ENCODE results near the gene METTL25B. TPM values are rescaled to one million over a fixed set of nuclear protein-coding genes. Genes with fewer than 3 reads are reported as not detected.

METTL25B gene
- total RNA-seq, 1 donor from 2014 or later: 13.0 TPM

DNA sequence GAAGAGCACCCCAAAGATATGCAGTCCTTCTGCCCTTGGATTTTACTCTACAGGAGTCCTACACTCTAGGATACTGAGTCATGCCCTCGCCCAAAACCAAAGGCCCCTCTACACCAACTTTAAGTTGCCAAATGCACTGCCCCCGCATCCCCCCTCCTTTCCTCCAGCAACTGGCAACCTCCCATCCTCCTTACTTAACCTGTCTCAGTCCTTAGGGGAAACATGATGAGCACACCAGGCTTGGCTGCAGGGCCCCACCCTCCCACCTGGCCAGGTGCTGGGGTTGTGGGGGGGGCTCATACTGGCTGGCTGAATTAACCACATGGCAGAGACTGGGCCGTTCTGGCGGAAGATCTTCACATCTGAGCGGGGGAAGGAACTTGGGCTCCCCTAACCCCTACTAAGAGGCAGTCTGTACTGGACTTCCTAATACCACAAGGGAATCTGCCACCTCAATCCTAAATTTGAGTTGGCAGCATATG, 22.0 kb downstream of the METTL25B start:
- no peak for DNase-seq (ENCODE audit: low read depth)
- Histone ChIP-seq H3K4me3 (ENCODE audit: low read depth, low read length) (peak overlapping the region; percentile 96), H3K36me3 (ENCODE audit: control insufficient read depth, insufficient read depth, low read length) (no peaks in the 10 kb centered on the region), H3K27me3 (ENCODE audit: control insufficient read depth, insufficient read depth, low read length) (no peaks in the 10 kb centered on the region)
- no peak for TF ChIP-seq CTCF (IDR thresholded peaks at IDR 0.05; ENCODE audit: insufficient read depth, low read length, poor library complexity, severe bottlenecking)

DNA sequence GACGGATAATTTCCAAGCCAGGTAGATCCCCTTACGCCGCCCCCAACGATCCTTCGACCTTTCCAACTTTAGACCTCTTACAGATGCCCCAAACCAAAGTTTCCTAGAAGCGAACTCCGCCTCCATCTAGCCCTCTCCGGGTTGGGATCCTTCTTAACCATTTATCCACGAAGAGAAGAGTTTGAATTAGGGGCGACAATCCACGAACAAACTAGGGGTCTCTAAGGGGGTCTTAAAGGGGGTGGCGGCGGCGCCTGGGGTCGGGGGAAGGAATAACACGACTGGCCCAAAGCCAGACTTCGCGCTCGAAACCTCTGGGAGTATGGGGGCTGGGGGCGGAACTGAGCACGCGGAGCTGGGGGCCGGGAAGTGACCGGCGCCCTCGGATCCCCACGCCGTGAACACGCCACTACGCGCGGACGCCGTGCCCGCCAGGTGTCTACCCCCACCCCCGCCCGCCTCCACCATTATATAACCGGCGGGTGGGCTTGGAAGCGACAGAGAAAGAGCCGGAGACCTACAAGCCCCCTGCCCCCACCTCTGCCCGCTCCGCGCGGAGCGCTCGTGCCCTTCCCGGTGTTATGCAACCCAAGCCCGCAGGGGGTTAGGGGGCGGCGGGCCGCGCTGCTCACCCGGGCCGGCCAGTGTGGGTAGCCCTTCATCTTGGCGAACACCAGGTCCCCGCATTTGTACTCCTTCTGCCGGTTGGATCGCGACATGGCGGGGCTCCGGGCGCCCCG, 22.6 kb downstream of the METTL25B start:
- no peaks in the 10 kb centered on the region for H3K36me3 ChIP-seq (ENCODE audit: control insufficient read depth, insufficient read depth, low read length)
- H3K27me3 ChIP-seq (ENCODE audit: control insufficient read depth, insufficient read depth, low read length): no peaks in the 10 kb centered on the region
- peak overlapping the region; percentile 96 for H3K4me3 ChIP-seq (ENCODE audit: low read depth, low read length)
- TF ChIP-seq CTCF (IDR thresholded peaks at IDR 0.05; ENCODE audit: insufficient read depth, low read length, poor library complexity, severe bottlenecking): no peak
- DNase-seq (ENCODE audit: low read depth): no peak

GRCh38 chr1:156751451-156751756, 23.1 kb downstream of the METTL25B start, which contains the start of gene HDGF:
Gene HDGF, minus strand, starts transcription at chr1:156751675. Its CDS starts 246 bp downstream, at chr1:156751429.
- Histone ChIP-seq H3K4me3 (ENCODE audit: low read depth, low read length) (peak within 1 kb of the TSS; percentile 96), H3K36me3 (ENCODE audit: control insufficient read depth, insufficient read depth, low read length) (no peaks in the 10 kb centered on the region), H3K27me3 (ENCODE audit: control insufficient read depth, insufficient read depth, low read length) (no peaks in the 10 kb centered on the region)
- TF ChIP-seq CTCF (IDR thresholded peaks at IDR 0.05; ENCODE audit: insufficient read depth, low read length, poor library complexity, severe bottlenecking): no peak
- no peak for DNase-seq (ENCODE audit: low read depth)

- peak; percentile 64 for DNase-seq (ENCODE audit: low read depth)
Observed at GRCh38 chr1:156751757-156752481, 23.6 kb downstream of the METTL25B start.

GRCh38 chr1:156752843-156753482, 24.7 kb downstream of the METTL25B start:
- Histone ChIP-seq H3K27me3 (ENCODE audit: control insufficient read depth, insufficient read depth, low read length) (no peaks in the 10 kb centered on the region), H3K4me3 (ENCODE audit: low read depth, low read length) (no peak overlapping the region), H3K36me3 (ENCODE audit: control insufficient read depth, insufficient read depth, low read length) (no peaks in the 10 kb centered on the region)
- TF ChIP-seq CTCF (IDR thresholded peaks at IDR 0.05; ENCODE audit: insufficient read depth, low read length, poor library complexity, severe bottlenecking): no peak
- DNase-seq (ENCODE audit: low read depth): no peak

More at GRCh38 chr1:156751757-156752481, 23.6 kb downstream of the METTL25B start:
- Histone ChIP-seq H3K4me3 (ENCODE audit: low read depth, low read length) (peak overlapping the region; percentile 96), H3K36me3 (ENCODE audit: control insufficient read depth, insufficient read depth, low read length) (no peaks in the 10 kb centered on the region), H3K27me3 (ENCODE audit: control insufficient read depth, insufficient read depth, low read length) (no peaks in the 10 kb centered on the region)
- TF ChIP-seq CTCF (IDR thresholded peaks at IDR 0.05; ENCODE audit: insufficient read depth, low read length, poor library complexity, severe bottlenecking): no peak
